IMR-90 (cell line): ENCODE results near the gene SOCS3.

Experiments used
- BHLHE40 ChIP-seq: fragments of 150-350 bp; IDR thresholded peaks from 2 replicates; pipeline ENCODE4 v1.6.1; 2016; ENCODE audit warnings: mild to moderate bottlenecking, low read depth, low read length
- CTCF ChIP-seq: conservative IDR thresholded peaks from 2 replicates; pipeline ENCODE4 v1.5.1; 2012; ENCODE audit warnings: mild to moderate bottlenecking, low read depth, low read length, improper control_type of control experiment
- FOS ChIP-seq: fragments of 150-350 bp; IDR thresholded peaks from 2 replicates; pipeline ENCODE4 v1.6.1; 2016; ENCODE audit warnings: low read depth, low read length
- POLR2A ChIP-seq: IDR thresholded peaks from 2 replicates; pipeline ENCODE4 v1.6.1; 2012; ENCODE audit warnings: mild to moderate bottlenecking, low read depth, low read length
- RFX5 ChIP-seq: IDR thresholded peaks from 2 replicates; pipeline ENCODE4 v1.8.0; 2012; ENCODE audit warnings: low read depth, mild to moderate bottlenecking, low read length, moderate library complexity
- USF2 ChIP-seq: fragments of 150-350 bp; IDR thresholded peaks from 2 replicates; pipeline ENCODE4 v1.6.1; 2017; ENCODE audit warnings: mild to moderate bottlenecking, antibody characterized with exemption, low read length, low read depth

GRCh38 chr17:78316867-78317789 lies 42.7 kb downstream of the SOCS3 start:
- TF ChIP-seq CTCF (no peak), USF2 (no peak), RFX5 (no peak), POLR2A (no peak), BHLHE40 (no peak), FOS (no peak)
